ENCODE results near the gene TTN. TPM values are rescaled to one million over a fixed set of nuclear protein-coding genes. Genes with fewer than 3 reads are reported as not detected.

TTN gene
- total and polyA plus RNA-seq, 2 donors from 2014 or later = 0.02 to 3.6 TPM

GRCh38 chr2:178632729-178633128, 174.5 kb downstream of the TTN start:
- no peak overlapping the region for H3K4me3 ChIP-seq (ENCODE audit: low read length in 3 of 3)
- intact Hi-C loops (cut with DNase I) = no loop called here
- DNase-seq (no peak), FAIRE-seq (no peak)
- H3K4me1 ChIP-seq (ENCODE audit: control insufficient read depth in 2 of 3, insufficient read depth in 2 of 3, low read depth in 1 of 3, low read length in 3 of 3) = no peaks in the 10 kb centered on the region
- no peak overlapping the region for H3K27ac ChIP-seq (ENCODE audit: low read depth in 2 of 2, low read length in 2 of 2)
- H3K9ac ChIP-seq (ENCODE audit: low read length in 3 of 3) = no peak overlapping the region
- TF ChIP-seq, protein P1, sequence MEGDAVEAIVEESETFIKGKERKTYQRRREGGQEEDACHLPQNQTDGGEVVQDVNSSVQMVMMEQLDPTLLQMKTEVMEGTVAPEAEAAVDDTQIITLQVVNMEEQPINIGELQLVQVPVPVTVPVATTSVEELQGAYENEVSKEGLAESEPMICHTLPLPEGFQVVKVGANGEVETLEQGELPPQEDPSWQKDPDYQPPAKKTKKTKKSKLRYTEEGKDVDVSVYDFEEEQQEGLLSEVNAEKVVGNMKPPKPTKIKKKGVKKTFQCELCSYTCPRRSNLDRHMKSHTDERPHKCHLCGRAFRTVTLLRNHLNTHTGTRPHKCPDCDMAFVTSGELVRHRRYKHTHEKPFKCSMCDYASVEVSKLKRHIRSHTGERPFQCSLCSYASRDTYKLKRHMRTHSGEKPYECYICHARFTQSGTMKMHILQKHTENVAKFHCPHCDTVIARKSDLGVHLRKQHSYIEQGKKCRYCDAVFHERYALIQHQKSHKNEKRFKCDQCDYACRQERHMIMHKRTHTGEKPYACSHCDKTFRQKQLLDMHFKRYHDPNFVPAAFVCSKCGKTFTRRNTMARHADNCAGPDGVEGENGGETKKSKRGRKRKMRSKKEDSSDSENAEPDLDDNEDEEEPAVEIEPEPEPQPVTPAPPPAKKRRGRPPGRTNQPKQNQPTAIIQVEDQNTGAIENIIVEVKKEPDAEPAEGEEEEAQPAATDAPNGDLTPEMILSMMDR (IDR thresholded peaks at IDR 0.05; ENCODE audit: borderline replicate concordance, extremely low read depth, insufficient read depth) = no peak
- H3K36me3 ChIP-seq (ENCODE audit: control insufficient read depth in 2 of 3, insufficient read depth in 3 of 3, low read length in 3 of 3) = no peaks in the 10 kb centered on the region
- no peaks in the 10 kb centered on the region for H3K27me3 ChIP-seq (ENCODE audit: control insufficient read depth, insufficient read depth, low read length)
- no peaks in the 10 kb centered on the region for H3K9me3 ChIP-seq (ENCODE audit: control insufficient read depth in 2 of 3, insufficient read depth in 1 of 3, low read length in 3 of 3)

- Histone ChIP-seq H3K4me1 (ENCODE audit: control insufficient read depth in 2 of 3, insufficient read depth in 2 of 3, low read depth in 1 of 3, low read length in 3 of 3) (no peaks in the 10 kb centered on the region), H3K9me3 (ENCODE audit: control insufficient read depth in 2 of 3, insufficient read depth in 1 of 3, low read length in 3 of 3) (no peaks in the 10 kb centered on the region), H3K36me3 (ENCODE audit: control insufficient read depth in 2 of 3, insufficient read depth in 3 of 3, low read length in 3 of 3) (no peaks in the 10 kb centered on the region), H3K4me3 (ENCODE audit: low read length in 3 of 3) (no peak overlapping the region), H3K9ac (ENCODE audit: low read length in 3 of 3) (no peak overlapping the region), H3K27ac (ENCODE audit: low read depth in 2 of 2, low read length in 2 of 2) (no peak overlapping the region), H3K27me3 (ENCODE audit: control insufficient read depth, insufficient read depth, low read length) (no peaks in the 10 kb centered on the region)
- TF ChIP-seq, protein P1 (IDR thresholded peaks at IDR 0.05; ENCODE audit: borderline replicate concordance, extremely low read depth, insufficient read depth) = no peak
- DNase-seq (no peak), FAIRE-seq (no peak)
- intact Hi-C loops (cut with DNase I) = no loop called here
Observed at GRCh38 chr2:178630581-178630980, 176.6 kb downstream of the TTN start.

- H3K9ac ChIP-seq (ENCODE audit: low read length in 3 of 3) = no peak overlapping the region
- TF ChIP-seq, protein P1 (IDR thresholded peaks at IDR 0.05; ENCODE audit: borderline replicate concordance, extremely low read depth, insufficient read depth) = no peak
- H3K36me3 ChIP-seq (ENCODE audit: control insufficient read depth in 2 of 3, insufficient read depth in 3 of 3, low read length in 3 of 3) = no peaks in the 10 kb centered on the region
- no peak overlapping the region for H3K4me3 ChIP-seq (ENCODE audit: low read length in 3 of 3)
- intact Hi-C loops (cut with DNase I) = no loop called here
- no peaks in the 10 kb centered on the region for H3K9me3 ChIP-seq (ENCODE audit: control insufficient read depth in 2 of 3, insufficient read depth in 1 of 3, low read length in 3 of 3)
- no peak for DNase-seq
- FAIRE-seq = no peak
- H3K4me1 ChIP-seq (ENCODE audit: control insufficient read depth in 2 of 3, insufficient read depth in 2 of 3, low read depth in 1 of 3, low read length in 3 of 3) = no peaks in the 10 kb centered on the region
- H3K27ac ChIP-seq (ENCODE audit: low read depth in 2 of 2, low read length in 2 of 2) = no peak overlapping the region
- H3K27me3 ChIP-seq (ENCODE audit: control insufficient read depth, insufficient read depth, low read length) = no peaks in the 10 kb centered on the region
Observed at GRCh38 chr2:178629463-178629862, 177.8 kb downstream of the TTN start.

DNA sequence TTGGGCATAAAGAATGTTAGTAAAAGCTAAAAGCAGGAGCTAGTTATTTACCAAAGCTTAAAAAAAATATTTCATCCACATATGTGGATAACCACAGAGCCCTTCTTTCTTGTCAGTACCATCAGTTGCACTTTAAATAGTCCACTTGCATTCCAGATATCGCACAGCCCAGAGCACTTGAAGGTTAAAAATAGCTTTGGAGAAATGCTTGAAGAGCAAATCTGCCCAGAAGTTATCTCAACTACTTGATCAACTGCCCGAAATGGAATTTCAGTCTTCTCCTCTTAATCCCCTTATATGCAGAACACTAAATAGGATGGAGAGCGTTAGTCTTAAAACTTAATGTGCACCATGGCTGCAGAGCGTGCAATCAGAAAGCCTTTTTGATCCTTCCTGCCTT, 178.6 kb downstream of the TTN start:
- intact Hi-C loops (cut with DNase I) = no loop called here
- Histone ChIP-seq H3K27ac (ENCODE audit: low read depth in 2 of 2, low read length in 2 of 2) (no peak overlapping the region), H3K4me1 (ENCODE audit: control insufficient read depth in 2 of 3, insufficient read depth in 2 of 3, low read depth in 1 of 3, low read length in 3 of 3) (no peaks in the 10 kb centered on the region), H3K9ac (ENCODE audit: low read length in 3 of 3) (no peak overlapping the region), H3K27me3 (ENCODE audit: control insufficient read depth, insufficient read depth, low read length) (no peaks in the 10 kb centered on the region), H3K4me3 (ENCODE audit: low read length in 3 of 3) (no peak overlapping the region), H3K9me3 (ENCODE audit: control insufficient read depth in 2 of 3, insufficient read depth in 1 of 3, low read length in 3 of 3) (no peaks in the 10 kb centered on the region), H3K36me3 (ENCODE audit: control insufficient read depth in 2 of 3, insufficient read depth in 3 of 3, low read length in 3 of 3) (no peaks in the 10 kb centered on the region)
- no peak for FAIRE-seq
- DNase-seq = no peak
- TF ChIP-seq, protein P1 (IDR thresholded peaks at IDR 0.05; ENCODE audit: borderline replicate concordance, extremely low read depth, insufficient read depth) = no peak
